Neural progenitor cell (in vitro differentiated cells): Measurements from ENCODE around the gene STAG1.

ENCODE experiments used
- EZH2 ChIP-seq: fragments of 200-600 bp; sonication (generic); IDR thresholded peaks from 2 replicates; pipeline ENCODE4 v1.6.1; 2017; ENCODE audit warnings: antibody characterized with exemption, mild to moderate bottlenecking, moderate library complexity
- EZH2phosphoT487 ChIP-seq: fragments of 200-600 bp; sonication (generic); IDR thresholded peaks from 2 replicates; pipeline ENCODE4 v1.6.1; 2017; ENCODE audit warnings: antibody characterized with exemption
- TF ChIP-seq, protein P1 (sequence below): fragments of 200-600 bp; sonication (generic); IDR thresholded peaks from 2 replicates; pipeline ENCODE4 v1.5.1; 2017; ENCODE audit warnings: antibody characterized with exemption, mild to moderate bottlenecking

DNA sequence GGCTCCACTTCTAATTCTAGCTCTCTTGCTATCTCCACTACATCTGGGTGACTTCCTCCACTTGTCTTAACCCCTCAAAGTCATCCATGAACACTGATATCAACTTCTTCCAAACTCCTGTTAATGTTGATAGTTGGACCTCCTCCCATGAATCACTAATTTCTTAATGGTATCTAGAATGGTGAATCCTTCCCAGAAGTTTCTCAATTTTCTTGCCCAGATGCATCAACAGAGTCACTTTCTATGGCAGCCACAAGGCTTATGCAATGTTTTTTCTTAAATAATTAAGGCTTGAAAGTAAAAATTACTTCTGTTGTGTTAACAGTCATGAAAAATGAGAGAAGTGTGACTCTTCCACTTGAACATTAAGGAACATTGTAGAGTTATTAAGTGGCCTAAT lies 337.7 kb downstream of the STAG1 start:
- TF ChIP-seq, protein P1, sequence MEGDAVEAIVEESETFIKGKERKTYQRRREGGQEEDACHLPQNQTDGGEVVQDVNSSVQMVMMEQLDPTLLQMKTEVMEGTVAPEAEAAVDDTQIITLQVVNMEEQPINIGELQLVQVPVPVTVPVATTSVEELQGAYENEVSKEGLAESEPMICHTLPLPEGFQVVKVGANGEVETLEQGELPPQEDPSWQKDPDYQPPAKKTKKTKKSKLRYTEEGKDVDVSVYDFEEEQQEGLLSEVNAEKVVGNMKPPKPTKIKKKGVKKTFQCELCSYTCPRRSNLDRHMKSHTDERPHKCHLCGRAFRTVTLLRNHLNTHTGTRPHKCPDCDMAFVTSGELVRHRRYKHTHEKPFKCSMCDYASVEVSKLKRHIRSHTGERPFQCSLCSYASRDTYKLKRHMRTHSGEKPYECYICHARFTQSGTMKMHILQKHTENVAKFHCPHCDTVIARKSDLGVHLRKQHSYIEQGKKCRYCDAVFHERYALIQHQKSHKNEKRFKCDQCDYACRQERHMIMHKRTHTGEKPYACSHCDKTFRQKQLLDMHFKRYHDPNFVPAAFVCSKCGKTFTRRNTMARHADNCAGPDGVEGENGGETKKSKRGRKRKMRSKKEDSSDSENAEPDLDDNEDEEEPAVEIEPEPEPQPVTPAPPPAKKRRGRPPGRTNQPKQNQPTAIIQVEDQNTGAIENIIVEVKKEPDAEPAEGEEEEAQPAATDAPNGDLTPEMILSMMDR = no peak
- TF ChIP-seq EZH2 = no peak
- no peak for TF ChIP-seq EZH2phosphoT487
